ENCODE results near the gene PRKCZ. TPM values are rescaled to one million over a fixed set of nuclear protein-coding genes. Genes with fewer than 3 reads are reported as not detected.
A peak's percentile ranks its signal among the peaks of the same experiment; 100 is the strongest.

The PRKCZ gene
- total and polyA plus RNA-seq, 9 of the 15 experiments (the other 6 are each of a cell fraction or from before 2014, with no cell fraction given): 0.07 to 3.1 (median 1.3) TPM

DNA sequence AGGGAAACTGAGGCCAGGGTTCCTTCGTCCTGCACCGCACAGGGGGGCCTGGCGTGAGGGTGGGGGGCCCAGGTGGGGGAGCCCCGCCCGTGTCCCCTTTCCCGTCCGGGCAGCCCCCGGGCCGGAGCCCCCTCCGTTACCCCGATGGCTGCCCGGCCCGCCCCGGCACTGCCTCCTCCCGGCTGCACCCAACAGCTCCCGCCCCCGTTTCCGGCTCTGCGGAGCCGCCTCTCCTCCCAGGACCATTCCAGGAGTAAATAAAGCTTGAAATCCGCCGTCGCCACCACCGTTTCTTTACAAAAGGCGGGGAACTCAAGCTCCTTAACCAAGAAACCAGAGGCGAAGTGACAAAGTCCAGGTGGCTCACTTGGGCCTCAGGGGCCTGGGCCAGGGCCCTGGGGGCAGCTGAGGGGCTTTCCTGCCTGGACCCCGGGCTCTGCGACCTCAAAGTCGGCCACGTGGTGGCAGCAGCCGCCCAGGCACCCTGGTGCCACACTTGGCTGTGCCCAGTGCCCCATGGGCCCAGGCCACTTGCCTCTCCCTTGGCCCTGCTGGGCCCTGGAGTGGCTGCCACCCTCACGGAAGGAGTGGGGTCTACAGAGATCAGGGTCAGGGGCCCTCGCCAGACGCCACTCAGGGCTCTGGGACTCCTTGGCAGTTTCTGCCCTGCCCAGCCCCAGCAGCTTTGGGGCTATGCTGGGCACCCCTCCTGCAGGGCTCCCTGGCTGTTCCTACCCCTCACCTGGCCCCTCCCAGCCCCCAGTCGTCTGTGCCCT is 144.9 kb downstream of the PRKCZ start (continued):
- TF ChIP-seq, protein P1, sequence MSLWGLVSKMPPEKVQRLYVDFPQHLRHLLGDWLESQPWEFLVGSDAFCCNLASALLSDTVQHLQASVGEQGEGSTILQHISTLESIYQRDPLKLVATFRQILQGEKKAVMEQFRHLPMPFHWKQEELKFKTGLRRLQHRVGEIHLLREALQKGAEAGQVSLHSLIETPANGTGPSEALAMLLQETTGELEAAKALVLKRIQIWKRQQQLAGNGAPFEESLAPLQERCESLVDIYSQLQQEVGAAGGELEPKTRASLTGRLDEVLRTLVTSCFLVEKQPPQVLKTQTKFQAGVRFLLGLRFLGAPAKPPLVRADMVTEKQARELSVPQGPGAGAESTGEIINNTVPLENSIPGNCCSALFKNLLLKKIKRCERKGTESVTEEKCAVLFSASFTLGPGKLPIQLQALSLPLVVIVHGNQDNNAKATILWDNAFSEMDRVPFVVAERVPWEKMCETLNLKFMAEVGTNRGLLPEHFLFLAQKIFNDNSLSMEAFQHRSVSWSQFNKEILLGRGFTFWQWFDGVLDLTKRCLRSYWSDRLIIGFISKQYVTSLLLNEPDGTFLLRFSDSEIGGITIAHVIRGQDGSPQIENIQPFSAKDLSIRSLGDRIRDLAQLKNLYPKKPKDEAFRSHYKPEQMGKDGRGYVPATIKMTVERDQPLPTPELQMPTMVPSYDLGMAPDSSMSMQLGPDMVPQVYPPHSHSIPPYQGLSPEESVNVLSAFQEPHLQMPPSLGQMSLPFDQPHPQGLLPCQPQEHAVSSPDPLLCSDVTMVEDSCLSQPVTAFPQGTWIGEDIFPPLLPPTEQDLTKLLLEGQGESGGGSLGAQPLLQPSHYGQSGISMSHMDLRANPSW (CRISPR knock-in tag; IDR thresholded peaks at IDR 0.05): peak; percentile 83; the same call in 1 of the 2 replicates
- TF ChIP-seq MTA3 (IDR thresholded peaks at IDR 0.05; ENCODE audit: borderline replicate concordance) (peak; percentile 95), RBM15 (IDR thresholded peaks at IDR 0.05; ENCODE audit: insufficient read depth, low read length) (no peak), TEAD1 (CRISPR knock-in tag; IDR thresholded peaks at IDR 0.05) (0 out of 4 replicates have a peak, but pooled peaks of 1 of the 2 experiments have one; percentile 40), MNT (conservative IDR thresholded peaks at IDR 0.05) (peak; percentile 80 to 84), POLR2A (conservative IDR thresholded peaks at IDR 0.05) (peak; percentile 73), CCAR2 (IDR thresholded peaks at IDR 0.05; ENCODE audit: low read depth, low read length) (no peak), ESRRA (IDR thresholded peaks at IDR 0.05; ENCODE audit: borderline replicate concordance, low read depth) (peak; percentile 57; the same call in 1 of the 2 replicates), ETS2 (tag; IDR thresholded peaks at IDR 0.05; ENCODE audit: borderline replicate concordance, poor library complexity, severe bottlenecking) (no peak), TBL1XR1 (IDR thresholded peaks at IDR 0.05; ENCODE audit: low read length in 2 of 2) (0 out of 4 replicates have a peak, but pooled peaks of 1 of the 2 experiments have one; percentile 15), CBX3 (IDR thresholded peaks at IDR 0.05; ENCODE audit: borderline replicate concordance in 1 of 2, low read length in 2 of 2) (peak in 1 of 2 experiments; percentile 44; a peak in 1 of 3 replicates), ZBTB26 (CRISPR knock-in tag; IDR thresholded peaks at IDR 0.05) (0 out of 2 replicates have a peak, but pooled peaks have one; percentile 23), MYC (IDR thresholded peaks at IDR 0.05; ENCODE audit: low read depth, low read length) (peak; percentile 68), MYC (CRISPR knock-in tag; IDR thresholded peaks at IDR 0.05; ENCODE audit: borderline replicate concordance, low read depth) (peak; percentile 91; the same call in 1 of the 2 replicates)
- TF ChIP-seq, protein P2, sequence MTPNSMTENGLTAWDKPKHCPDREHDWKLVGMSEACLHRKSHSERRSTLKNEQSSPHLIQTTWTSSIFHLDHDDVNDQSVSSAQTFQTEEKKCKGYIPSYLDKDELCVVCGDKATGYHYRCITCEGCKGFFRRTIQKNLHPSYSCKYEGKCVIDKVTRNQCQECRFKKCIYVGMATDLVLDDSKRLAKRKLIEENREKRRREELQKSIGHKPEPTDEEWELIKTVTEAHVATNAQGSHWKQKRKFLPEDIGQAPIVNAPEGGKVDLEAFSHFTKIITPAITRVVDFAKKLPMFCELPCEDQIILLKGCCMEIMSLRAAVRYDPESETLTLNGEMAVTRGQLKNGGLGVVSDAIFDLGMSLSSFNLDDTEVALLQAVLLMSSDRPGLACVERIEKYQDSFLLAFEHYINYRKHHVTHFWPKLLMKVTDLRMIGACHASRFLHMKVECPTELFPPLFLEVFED (CRISPR knock-in tag; conservative IDR thresholded peaks at IDR 0.05): peak; percentile 45; the same call in 1 of the 2 replicates
